GM18526 (cell line): Measurements from ENCODE around the gene ZNF556.

ENCODE experiments used
- POLR2A ChIP-seq: IDR thresholded peaks from 3 replicates; pipeline ENCODE4 v1.6.1; 2011; ENCODE audit not compliant: insufficient read length; ENCODE audit errors: extremely low read depth

Gene ZNF556

DNA sequence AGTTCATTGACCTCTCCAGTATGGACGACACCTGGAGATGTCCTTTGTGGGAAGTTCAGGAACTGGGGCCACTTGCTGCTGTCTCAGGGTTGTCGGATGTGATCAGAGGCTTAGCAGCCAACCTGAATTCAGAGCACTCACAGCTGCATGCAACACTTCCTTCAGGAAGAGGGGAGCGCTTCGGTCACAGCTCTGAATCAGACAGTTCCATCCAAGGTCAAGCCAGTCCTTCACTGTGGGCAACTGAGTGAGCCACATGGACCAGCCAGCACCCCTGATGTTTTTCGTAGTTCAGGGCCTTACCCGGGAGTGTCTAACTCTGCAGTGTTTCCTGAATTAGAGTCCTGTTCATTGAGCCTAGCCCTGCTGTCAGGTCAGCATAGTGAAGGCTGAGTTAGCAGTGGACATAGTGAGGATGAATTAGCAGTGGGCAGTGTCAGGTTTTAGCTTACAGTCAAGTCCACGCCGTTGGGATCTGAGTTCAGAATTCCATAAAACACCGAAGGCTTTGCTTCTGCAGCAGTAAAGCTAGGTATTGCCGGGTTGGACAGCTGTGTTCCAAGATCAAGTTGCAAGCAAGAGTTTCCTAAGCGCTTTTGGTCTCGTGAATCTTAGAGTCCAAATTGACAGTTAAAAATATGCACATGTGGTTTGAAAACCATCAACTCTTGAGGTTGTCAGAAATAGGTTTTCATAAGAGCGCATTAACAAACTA lies 20.8 kb upstream of the ZNF556 start:
- TF ChIP-seq POLR2A = no peak

DNA sequence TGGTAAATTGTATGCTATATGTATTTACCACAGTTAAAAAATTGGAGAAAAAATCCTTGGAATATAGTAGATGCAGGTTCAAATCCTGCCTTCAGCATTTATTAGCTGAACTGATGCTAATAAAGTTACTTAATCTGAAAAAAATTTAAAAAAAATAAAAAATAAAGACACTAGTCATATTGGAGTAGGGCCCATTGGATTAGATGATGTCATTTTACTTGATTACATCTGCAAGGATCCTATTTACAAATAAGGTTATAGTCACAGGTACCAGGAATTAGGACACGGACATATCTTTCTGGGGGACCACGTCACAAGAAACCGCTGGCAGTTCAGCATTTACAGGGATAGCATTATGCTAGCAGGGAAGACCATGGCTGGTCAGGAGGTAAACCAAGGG lies 19.6 kb upstream of the ZNF556 start:
- no peak for TF ChIP-seq POLR2A

DNA sequence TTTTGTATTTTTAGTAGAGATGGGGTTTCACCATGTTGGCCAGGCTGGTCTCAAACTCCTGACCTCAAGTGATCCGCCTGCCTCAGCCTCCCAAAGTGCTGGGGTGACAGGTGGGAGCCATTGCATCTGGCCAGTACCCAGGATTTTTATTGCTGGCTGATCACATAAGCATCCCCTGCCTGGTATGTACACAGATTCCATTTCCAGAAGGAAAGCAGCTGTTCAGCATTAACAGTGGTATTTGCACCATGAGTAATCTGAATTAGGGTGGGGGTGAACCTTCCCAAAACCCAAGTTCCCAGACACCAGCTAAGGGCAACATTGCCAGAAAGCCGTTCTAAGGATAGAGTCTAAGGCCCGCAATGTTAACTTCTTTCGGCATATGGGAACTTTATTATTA lies 18.5 kb upstream of the ZNF556 start:
- no peak for TF ChIP-seq POLR2A

DNA sequence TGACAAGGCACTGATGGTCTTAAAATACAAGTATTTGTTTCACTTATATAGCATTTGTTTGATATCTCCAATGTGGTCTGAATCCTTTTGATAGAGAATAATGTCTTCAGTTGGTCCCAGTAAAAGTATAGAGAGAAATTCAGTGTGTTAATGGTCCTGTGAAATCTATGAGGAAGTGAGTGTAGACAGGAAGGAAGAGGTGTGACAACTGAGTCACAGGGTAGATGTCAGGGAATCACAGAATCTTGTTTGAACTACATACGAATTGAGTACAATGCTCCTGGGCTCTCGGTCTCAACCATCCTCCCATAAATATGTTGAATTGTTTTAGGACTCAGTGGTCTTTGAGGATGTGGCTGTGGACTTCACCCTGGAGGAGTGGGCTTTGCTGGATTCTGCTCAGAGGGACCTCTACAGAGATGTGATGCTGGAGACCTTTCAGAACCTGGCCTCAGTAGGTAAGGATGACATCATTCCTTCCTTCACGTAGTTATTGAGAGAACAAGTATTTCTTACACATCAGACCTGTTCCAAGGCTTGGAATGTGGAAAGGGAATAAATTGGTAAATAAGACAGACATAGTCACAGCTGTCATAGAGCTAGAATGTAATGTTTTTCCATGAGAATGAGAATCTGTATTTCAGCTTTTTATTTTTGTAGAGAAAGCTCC lies 16.7 kb upstream of the ZNF556 start:
- no peak for TF ChIP-seq POLR2A

DNA sequence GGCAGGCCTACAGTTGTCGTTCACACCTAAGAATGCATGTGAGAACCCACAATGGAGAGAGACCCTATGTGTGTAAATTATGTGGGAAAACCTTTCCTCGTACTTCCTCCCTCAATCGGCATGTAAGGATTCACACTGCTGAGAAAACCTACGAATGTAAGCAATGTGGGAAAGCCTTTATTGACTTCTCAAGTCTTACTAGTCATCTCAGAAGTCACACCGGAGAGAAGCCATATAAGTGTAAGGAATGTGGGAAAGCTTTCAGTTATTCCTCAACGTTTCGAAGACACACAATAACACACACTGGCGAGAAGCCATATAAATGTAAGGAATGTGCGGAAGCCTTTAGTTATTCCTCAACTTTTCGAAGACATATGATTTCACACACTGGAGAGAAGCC lies 14.5 kb upstream of the ZNF556 start:
- TF ChIP-seq POLR2A = no peak

DNA sequence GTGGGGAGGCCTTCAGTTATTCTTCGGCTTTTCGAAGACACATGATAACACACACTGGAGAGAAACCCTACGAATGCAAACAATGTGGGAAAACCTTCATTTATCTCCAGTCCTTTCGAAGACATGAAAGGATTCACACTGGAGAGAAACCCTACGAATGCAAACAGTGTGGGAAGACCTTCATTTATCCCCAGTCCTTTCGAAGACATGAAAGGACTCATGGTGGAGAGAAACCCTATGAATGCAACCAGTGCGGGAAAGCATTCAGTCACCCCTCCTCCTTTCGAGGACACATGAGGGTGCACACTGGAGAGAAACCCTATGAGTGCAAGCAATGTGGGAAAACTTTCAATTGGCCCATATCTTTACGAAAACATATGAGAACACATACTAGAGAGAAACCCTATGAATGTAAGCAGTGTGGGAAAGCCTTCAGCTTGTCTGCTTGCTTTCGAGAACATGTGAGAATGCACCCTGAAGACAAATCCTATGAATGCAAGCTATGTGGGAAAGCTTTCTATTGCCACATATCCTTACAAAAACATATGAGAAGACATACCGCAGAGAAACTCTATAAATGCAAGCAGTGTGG lies 14.0 kb upstream of the ZNF556 start:
- no peak for TF ChIP-seq POLR2A

DNA sequence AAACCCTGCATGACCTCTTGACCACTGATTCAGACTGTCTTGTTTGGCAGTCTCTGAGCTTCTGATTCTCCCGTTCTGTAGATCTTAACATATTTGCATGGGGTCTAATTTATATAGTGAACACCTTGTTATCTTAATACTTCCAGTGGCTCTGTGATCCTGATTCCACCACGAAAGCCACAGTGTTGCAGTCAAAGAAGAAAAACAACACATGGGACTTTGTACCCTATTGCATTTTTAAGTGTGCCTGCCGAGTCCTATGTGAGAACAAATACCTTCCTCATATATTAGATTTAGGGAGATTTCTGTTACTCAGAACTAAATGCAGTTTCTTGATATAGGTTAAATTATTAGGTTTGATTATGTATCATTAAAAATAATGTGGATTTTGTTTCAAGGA lies 12.3 kb upstream of the ZNF556 start:
- no peak for TF ChIP-seq POLR2A

DNA sequence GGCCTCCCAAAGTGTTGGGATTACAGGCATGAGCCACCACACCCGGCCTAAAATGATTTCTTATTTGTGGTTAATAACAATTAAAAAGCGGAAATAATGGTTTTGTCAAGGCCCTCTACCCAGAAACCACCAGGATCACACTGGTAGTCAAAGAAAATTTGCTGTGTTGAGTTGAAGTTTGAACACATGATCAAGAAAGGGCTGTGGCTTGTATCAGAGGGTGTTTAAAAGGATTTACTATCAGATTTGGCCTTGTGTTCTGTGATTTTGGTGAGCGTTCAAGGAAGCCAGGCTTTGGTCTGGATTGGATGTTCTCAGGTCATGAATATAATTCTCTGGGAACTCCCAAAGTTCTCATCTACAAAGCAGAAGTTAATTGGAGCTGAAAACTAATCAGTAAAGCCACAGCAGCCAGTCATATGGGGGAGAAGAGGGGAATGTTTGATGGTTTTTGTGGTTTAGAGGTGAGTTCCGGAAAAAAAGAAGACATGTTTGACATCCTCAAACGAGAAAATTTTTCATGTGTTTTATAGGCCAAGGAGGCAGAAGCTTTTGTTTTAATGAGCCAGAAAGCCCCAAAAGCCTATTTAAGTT lies 10.6 kb upstream of the ZNF556 start:
- TF ChIP-seq POLR2A = no peak

DNA sequence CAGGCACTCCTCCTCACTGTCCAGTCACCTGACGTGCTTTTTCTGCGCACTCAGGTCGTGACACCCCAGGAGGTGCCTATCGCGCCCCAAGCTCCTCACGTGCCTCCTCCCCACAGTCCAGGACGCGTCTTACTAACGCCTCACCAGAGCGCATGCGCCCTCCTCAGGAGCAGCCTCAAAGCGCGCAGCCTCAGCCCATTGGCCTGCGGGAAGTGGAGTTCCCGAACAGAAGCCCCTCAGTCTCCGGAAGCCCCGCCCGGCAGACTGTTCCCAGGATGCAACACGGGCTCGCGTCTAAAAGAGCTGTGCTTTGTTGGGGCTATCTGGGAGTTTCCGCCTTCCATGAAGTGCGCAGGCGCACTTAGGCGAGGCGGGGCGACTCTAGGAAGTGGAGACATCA lies 8.3 kb upstream of the ZNF556 start:
- no peak for TF ChIP-seq POLR2A

DNA sequence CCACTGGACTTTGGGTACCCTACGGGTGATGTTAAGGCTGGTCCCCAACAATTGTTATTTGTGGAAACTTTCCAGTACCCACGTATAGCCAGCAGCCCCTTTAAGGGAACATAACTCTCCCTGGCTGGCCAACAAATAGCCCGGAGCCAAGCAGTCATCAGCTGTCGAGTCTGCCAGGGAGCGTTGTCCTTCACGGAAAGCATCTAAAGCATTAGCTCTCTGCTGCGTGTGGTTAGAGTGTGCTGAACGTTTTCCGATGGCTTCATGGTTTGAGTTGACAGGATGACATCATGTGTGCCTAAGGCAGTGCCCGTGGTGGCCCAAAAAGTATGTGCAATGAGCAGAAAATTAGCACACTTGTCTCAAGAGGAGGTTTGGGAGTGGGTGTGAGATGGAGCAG lies 3.3 kb upstream of the ZNF556 start:
- TF ChIP-seq POLR2A = no peak

DNA sequence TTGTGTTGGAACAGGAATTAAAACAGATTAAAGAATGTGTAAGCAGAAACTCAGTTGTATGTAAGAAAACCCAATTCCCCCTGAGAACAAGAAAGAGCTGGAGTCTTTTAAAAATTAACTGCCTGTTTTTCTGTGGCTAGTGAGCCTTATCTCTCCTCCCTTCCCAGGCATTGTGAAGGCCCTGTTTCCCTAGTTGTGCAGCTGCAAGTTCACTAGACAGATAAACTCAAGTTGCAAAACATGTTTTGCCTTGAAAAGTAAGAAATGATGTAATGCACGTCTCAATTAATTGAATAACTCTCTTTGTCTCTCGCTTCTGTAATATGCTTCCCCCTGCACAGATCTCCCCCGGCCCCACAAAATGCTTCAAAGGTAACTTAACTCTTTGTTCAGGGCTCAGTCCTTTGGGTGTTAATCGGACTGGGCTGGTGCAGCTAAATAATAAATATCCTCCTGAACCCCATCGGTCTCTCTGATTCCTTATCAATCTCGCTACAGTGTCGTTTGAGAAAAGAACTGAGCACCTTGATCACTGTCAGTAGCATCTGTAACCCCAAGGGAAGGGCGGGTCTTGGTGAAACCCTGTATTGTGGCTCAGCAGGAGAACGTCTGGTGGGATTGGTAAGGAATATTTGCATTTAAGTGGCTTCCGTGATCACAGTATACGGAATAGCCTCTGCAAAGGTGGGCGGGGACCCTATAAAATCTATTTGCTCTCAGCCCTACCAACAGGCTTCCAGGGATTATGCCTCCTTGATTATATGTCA lies 1.6 kb upstream of the ZNF556 start:
- TF ChIP-seq POLR2A = no peak

DNA sequence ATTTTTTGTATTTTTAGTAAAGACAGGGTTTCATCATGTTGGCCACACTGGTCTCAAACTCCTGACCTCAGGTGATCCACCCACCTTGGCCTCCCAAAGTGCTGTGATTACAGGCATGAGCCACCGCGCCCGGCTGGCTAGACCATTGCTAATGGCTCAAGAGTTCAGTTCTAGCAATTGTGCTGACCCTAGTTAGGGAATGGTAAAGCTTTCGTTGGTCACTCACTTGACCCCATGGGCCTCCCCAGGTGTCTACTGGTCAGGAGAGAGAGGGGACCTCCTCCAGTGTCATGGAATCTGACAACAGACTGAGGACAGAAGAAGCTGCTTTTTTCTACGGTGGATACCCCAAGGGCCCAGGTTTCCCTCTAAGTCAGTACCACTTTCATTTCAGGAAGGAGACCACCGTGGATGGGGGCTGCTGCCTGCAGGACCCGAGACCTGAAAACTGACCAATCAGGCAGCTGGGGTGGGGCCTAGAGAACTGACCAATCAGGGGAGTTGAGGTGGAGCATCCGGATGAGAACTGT lies 575 bp upstream of the ZNF556 start:
- no peak for TF ChIP-seq POLR2A

DNA sequence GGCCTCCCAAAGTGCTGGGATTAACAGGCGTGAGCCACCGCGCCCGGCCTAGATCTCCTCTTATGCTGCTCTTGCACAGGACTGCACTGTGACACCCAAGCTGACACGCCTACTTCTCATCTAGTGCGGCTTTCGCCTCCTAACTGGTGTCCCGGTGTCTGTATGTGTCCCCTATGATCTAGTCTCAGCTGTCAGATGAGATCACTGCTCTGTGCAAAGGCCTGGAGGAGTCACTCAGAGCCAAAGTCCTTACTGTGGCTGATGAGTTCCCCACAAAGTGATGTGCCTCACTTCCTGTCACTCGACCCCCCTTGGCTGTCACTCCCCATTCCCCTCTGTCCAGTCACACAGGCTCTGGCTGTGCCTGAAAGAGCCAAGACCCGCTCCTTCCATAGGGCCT lies 2.5 kb downstream of the ZNF556 start:
- TF ChIP-seq POLR2A = no peak

DNA sequence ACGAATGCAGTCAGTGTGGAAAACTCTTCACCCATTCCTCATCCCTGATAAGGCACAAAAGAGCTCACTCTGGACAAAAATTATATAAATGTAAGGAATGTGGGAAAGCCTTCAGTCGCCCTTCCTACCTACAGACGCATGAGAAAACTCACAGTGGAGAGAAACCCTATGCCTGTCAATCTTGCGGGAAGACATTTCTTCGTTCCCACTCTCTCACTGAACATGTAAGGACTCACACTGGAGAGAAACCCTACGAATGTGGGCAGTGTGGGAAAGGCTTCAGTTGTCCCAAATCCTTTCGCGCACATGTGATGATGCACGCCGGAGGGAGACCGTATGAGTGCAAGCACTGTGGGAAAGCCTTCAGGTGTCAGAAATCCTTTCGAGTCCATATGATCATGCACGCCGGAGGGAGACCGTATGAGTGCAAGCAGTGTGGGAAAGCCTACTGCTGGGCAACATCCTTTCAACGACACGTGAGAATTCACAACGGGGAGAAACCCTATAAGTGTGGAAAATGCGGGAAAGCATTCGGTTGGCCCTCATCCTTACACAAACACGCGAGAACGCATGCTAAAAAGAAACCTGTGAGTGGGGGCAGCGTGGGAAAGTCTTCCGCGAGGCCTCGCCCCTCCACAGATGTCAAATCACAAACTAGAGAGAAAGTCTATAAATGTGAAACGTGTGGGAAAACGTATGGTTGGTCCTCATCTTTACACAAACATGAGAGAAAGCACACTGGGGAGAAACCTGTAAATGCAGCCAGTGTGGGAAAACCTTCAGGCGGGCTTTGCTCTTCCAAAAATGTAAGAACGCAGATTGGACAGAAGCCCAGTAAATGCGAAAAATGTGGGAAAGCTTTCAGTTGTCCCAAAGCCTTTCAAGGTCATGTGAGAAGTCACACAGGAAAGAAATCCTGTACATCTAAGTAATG lies 10.5 kb downstream of the ZNF556 start:
- TF ChIP-seq POLR2A = no peak
